Measurements from ENCODE around the gene KRTCAP2. TPM values are rescaled to one million over a fixed set of nuclear protein-coding genes. Genes with fewer than 3 reads are reported as not detected.

KRTCAP2 gene
- total RNA-seq, 2 donors from 2014 or later: 149 to 223 TPM

- peak overlapping the region; percentile 62 for H3K4me3 Mint-ChIP-seq
- H3K27me3 Mint-ChIP-seq: no peaks in the 10 kb centered on the region
- H3K36me3 Mint-ChIP-seq: no peaks in the 10 kb centered on the region
- H3K4me1 Mint-ChIP-seq (ENCODE audit: low read depth in 2 of 2): peaks cover 23 to 27% of the 10 kb centered on the region in 2 donors
- H3K27ac Mint-ChIP-seq: peak overlapping the region; percentile 24 to 53
- DNase-seq (ENCODE audit: low spot score) (peak; percentile 85), ATAC-seq (peak in 1 of 2 donors; percentile 41)
- no peaks in the 10 kb centered on the region for H3K9me3 Mint-ChIP-seq
Measured at GRCh38 chr1:155206891-155207805, 34.0 kb upstream of the KRTCAP2 start.

- H3K36me3 Mint-ChIP-seq: no peaks in the 10 kb centered on the region
- DNase-seq (ENCODE audit: low spot score) (no peak), ATAC-seq (no peak)
- H3K27me3 Mint-ChIP-seq: no peaks in the 10 kb centered on the region
- peaks cover 23 to 27% of the 10 kb centered on the region in 2 donors for H3K4me1 Mint-ChIP-seq (ENCODE audit: low read depth in 2 of 2)
- H3K27ac Mint-ChIP-seq: no peak overlapping the region
- H3K4me3 Mint-ChIP-seq: no peak overlapping the region
- H3K9me3 Mint-ChIP-seq: no peaks in the 10 kb centered on the region
Measured at GRCh38 chr1:155205969-155206593, 33.0 kb upstream of the KRTCAP2 start.

- H3K27ac Mint-ChIP-seq: no peak overlapping the region
- no peaks in the 10 kb centered on the region for H3K27me3 Mint-ChIP-seq
- peaks cover 19 to 21% of the 10 kb centered on the region in 2 donors for H3K4me1 Mint-ChIP-seq (ENCODE audit: low read depth in 2 of 2)
- no peak for DNase-seq (ENCODE audit: low spot score)
- H3K36me3 Mint-ChIP-seq: no peaks in the 10 kb centered on the region
- no peak for ATAC-seq
- no peaks in the 10 kb centered on the region for H3K9me3 Mint-ChIP-seq
- no peak overlapping the region for H3K4me3 Mint-ChIP-seq
Measured at GRCh38 chr1:155205035-155205434, 31.9 kb upstream of the KRTCAP2 start.

GRCh38 chr1:155202731-155203515 is 29.8 kb upstream of the KRTCAP2 start:
- DNase-seq (ENCODE audit: low spot score): no peak
- Mint-ChIP-seq H3K9me3 (no peaks in the 10 kb centered on the region), H3K4me1 (ENCODE audit: low read depth in 2 of 2) (peaks cover 10 to 11% of the 10 kb centered on the region in 2 donors), H3K36me3 (no peaks in the 10 kb centered on the region), H3K27me3 (no peaks in the 10 kb centered on the region), H3K4me3 (no peak overlapping the region), H3K27ac (no peak overlapping the region)
- ATAC-seq: no peak

- Mint-ChIP-seq H3K27me3 (no peaks in the 10 kb centered on the region), H3K4me1 (ENCODE audit: low read depth in 2 of 2) (peaks cover 5% of the 10 kb centered on the region in 2 donors), H3K36me3 (no peaks in the 10 kb centered on the region), H3K9me3 (no peaks in the 10 kb centered on the region), H3K27ac (no peak overlapping the region), H3K4me3 (no peak overlapping the region)
- DNase-seq (ENCODE audit: low spot score) (no peak), ATAC-seq (no peak)
Measured at GRCh38 chr1:155202198-155202597, 29.1 kb upstream of the KRTCAP2 start.

- no peak for DNase-seq (ENCODE audit: low spot score)
- Mint-ChIP-seq H3K9me3 (no peaks in the 10 kb centered on the region), H3K36me3 (no peaks in the 10 kb centered on the region), H3K27me3 (no peaks in the 10 kb centered on the region), H3K4me1 (ENCODE audit: low read depth in 2 of 2) (peaks cover 0 to 4% of the 10 kb centered on the region in 2 donors), H3K4me3 (no peak overlapping the region), H3K27ac (no peak overlapping the region)
- ATAC-seq: no peak
Measured at GRCh38 chr1:155200920-155201319, 27.8 kb upstream of the KRTCAP2 start.

GRCh38 chr1:155199792-155200191 is 26.7 kb upstream of the KRTCAP2 start:
- ATAC-seq (no peak), DNase-seq (ENCODE audit: low spot score) (no peak)
- no peaks in the 10 kb centered on the region for H3K27me3 Mint-ChIP-seq
- H3K4me3 Mint-ChIP-seq: no peak overlapping the region
- no peaks in the 10 kb centered on the region for H3K36me3 Mint-ChIP-seq
- H3K9me3 Mint-ChIP-seq: no peaks in the 10 kb centered on the region
- no peak overlapping the region for H3K27ac Mint-ChIP-seq
- H3K4me1 Mint-ChIP-seq (ENCODE audit: low read depth in 2 of 2): peaks cover 5 to 9% of the 10 kb centered on the region in 2 donors

GRCh38 chr1:155198547-155198906 is 25.4 kb upstream of the KRTCAP2 start:
- no peak for ATAC-seq
- Mint-ChIP-seq H3K27ac (peak overlapping the region in 1 of 2 donors; percentile 52), H3K9me3 (no peaks in the 10 kb centered on the region), H3K36me3 (no peaks in the 10 kb centered on the region), H3K4me1 (ENCODE audit: low read depth in 2 of 2) (peaks cover 16 to 19% of the 10 kb centered on the region in 2 donors), H3K4me3 (no peak overlapping the region), H3K27me3 (no peaks in the 10 kb centered on the region)
- DNase-seq (ENCODE audit: low spot score): no peak

- no peaks in the 10 kb centered on the region for H3K9me3 Mint-ChIP-seq
- H3K36me3 Mint-ChIP-seq: no peaks in the 10 kb centered on the region
- peaks cover 20 to 22% of the 10 kb centered on the region in 2 donors for H3K4me1 Mint-ChIP-seq (ENCODE audit: low read depth in 2 of 2)
- no peak for ATAC-seq
- H3K27ac Mint-ChIP-seq: peak overlapping the region in 1 of 2 donors; percentile 52
- no peak for DNase-seq (ENCODE audit: low spot score)
- H3K4me3 Mint-ChIP-seq: no peak overlapping the region
- H3K27me3 Mint-ChIP-seq: no peaks in the 10 kb centered on the region
Measured at GRCh38 chr1:155197901-155198546, 24.9 kb upstream of the KRTCAP2 start.

GRCh38 chr1:155196893-155197638 is 24.0 kb upstream of the KRTCAP2 start:
- Mint-ChIP-seq H3K27me3 (no peaks in the 10 kb centered on the region), H3K4me1 (ENCODE audit: low read depth in 2 of 2) (peaks cover 26 to 28% of the 10 kb centered on the region in 2 donors), H3K4me3 (peak overlapping the region; percentile 57), H3K27ac (no peak overlapping the region), H3K36me3 (no peaks in the 10 kb centered on the region), H3K9me3 (no peaks in the 10 kb centered on the region)
- no peak for ATAC-seq
- DNase-seq (ENCODE audit: low spot score): no peak

- no peak for DNase-seq (ENCODE audit: low spot score)
- H3K27me3 Mint-ChIP-seq: no peaks in the 10 kb centered on the region
Measured at GRCh38 chr1:155196103-155196892, 23.2 kb upstream of the KRTCAP2 start.

More at GRCh38 chr1:155196103-155196892, 23.2 kb upstream of the KRTCAP2 start:
- no peak for ATAC-seq
- H3K36me3 Mint-ChIP-seq: no peaks in the 10 kb centered on the region
- H3K4me1 Mint-ChIP-seq (ENCODE audit: low read depth in 2 of 2): peaks cover 28 to 31% of the 10 kb centered on the region in 2 donors
- peak overlapping the region; percentile 97 for H3K4me3 Mint-ChIP-seq
- H3K27ac Mint-ChIP-seq: no peak overlapping the region
- no peaks in the 10 kb centered on the region for H3K9me3 Mint-ChIP-seq
